ENCODE results near the gene MCC.

The MCC gene

GRCh38 chr5:113223831-113224604, 264.2 kb downstream of the MCC start:
- TF ChIP-seq ZBTB48 (tag by site-specific recombination; IDR thresholded peaks at IDR 0.05) (no peak), ZNF292 (tag by site-specific recombination; IDR thresholded peaks at IDR 0.05; ENCODE audit: borderline replicate concordance, low read depth) (no peak), ZBTB17 (tag by site-specific recombination; IDR thresholded peaks at IDR 0.05) (no peak), ZNF114 (tag by site-specific recombination; IDR thresholded peaks at IDR 0.05) (no peak), REPIN1 (tag by site-specific recombination; IDR thresholded peaks at IDR 0.05; ENCODE audit: low read depth) (no peak), RBAK (tag by site-specific recombination; IDR thresholded peaks at IDR 0.05) (no peak)
- H3K9me3 ChIP-seq (ENCODE audit: control insufficient read depth, insufficient read depth, low read depth, low read length): no peaks in the 10 kb centered on the region
- H3K27ac ChIP-seq (ENCODE audit: extremely low read depth, low read depth, low read length): no peak overlapping the region
- H3K36me3 ChIP-seq (ENCODE audit: control insufficient read depth in 2 of 2, insufficient read depth in 1 of 2, low read length in 2 of 2): no peaks in the 10 kb centered on the region
- CTCF ChIA-PET: interaction anchor here (1.0 kb wide), 1 partner anchor 287 kb away, joined by 4 read pairs; no protein-coding TSS in a partner anchor
- POLR2A ChIA-PET: no interaction called here
- peaks cover 4% of the 10 kb centered on the region for H3K4me1 ChIP-seq (ENCODE audit: control insufficient read depth, insufficient read depth, low read length)
- no peak overlapping the region for H3K4me3 ChIP-seq (ENCODE audit: low read depth, low read length)

- no peak for TF ChIP-seq ZNF221 (tag by site-specific recombination; IDR thresholded peaks at IDR 0.05; ENCODE audit: borderline replicate concordance)
- no peak for TF ChIP-seq SP2 (tag by site-specific recombination; IDR thresholded peaks at IDR 0.05)
- TF ChIP-seq ZNF157 (tag by site-specific recombination; IDR thresholded peaks at IDR 0.05): no peak
- no peak for TF ChIP-seq GLI2 (tag by site-specific recombination; IDR thresholded peaks at IDR 0.05; ENCODE audit: borderline replicate concordance, low read depth)
- no peak for TF ChIP-seq ZNF416 (tag by site-specific recombination; IDR thresholded peaks at IDR 0.05)
- TF ChIP-seq TCF7L2 (IDR thresholded peaks at IDR 0.05; ENCODE audit: borderline replicate concordance, low read depth, low read length): no peak
- Histone ChIP-seq H3K4me1 (ENCODE audit: control insufficient read depth, insufficient read depth, low read length) (peaks cover 11% of the 10 kb centered on the region), H3K9me3 (ENCODE audit: control insufficient read depth, insufficient read depth, low read depth, low read length) (no peaks in the 10 kb centered on the region), H3K36me3 (ENCODE audit: control insufficient read depth in 2 of 2, insufficient read depth in 1 of 2, low read length in 2 of 2) (no peaks in the 10 kb centered on the region), H3K4me3 (ENCODE audit: low read depth, low read length) (no peak overlapping the region), H3K27ac (ENCODE audit: extremely low read depth, low read depth, low read length) (no peak overlapping the region)
- CTCF ChIA-PET: interaction anchor here (0.6 kb wide), 1 partner anchor 24 kb away, joined by 3 read pairs; no protein-coding TSS in a partner anchor
- POLR2A ChIA-PET: no interaction called here
Observed at GRCh38 chr5:113223315-113223714, 264.9 kb downstream of the MCC start.

DNA sequence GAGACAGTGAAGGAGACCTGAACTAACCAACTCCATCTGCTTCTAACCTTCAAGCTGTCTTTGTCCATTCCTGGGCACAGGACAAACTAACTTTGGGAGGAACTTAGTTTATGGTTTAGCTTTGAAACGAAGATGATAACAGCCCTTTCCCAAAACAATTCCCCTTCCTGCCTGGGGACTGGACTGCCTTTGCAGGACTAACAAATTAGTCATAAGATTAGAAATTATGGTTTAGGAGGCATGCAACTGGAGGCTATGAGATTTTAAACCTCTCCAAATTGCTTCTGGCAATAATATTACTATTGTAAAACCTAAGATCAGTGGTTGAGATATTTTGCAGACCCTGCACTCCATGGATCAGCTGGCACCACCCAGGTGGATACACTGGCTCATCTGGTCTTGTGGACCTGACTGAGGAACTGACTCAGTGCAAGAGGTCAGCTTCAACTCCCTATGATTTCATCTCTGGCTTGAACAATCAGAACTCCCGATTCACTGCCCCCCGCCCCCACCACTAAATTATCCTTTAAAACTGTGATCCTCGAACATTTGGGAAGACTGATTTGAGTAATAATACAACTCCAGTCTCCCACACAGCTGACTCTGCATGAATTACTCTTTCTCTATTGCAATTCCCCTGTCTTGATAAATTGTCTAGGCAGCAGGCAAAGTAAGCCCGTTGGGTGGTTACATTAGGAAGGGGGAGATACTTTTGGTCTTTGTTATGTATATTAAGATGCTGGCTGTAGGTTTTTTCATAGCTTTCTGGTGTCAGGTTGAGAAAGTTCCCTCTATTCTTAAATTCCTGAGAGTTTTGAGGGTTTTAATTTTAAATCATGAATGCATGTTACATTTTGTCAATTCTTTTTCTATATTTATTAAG, 266.7 kb downstream of the MCC start:
- H3K27ac ChIP-seq (ENCODE audit: extremely low read depth, low read depth, low read length): no peak overlapping the region
- CTCF ChIA-PET: interaction anchor here (0.7 kb wide), 1 partner anchor 788 kb away, joined by 3 read pairs; no protein-coding TSS in a partner anchor

More for the DNA sequence above, 266.7 kb downstream of the MCC start:
- H3K4me1 ChIP-seq (ENCODE audit: control insufficient read depth, insufficient read depth, low read length): peaks cover 19% of the 10 kb centered on the region
- POLR2A ChIA-PET: no interaction called here
- TF ChIP-seq ZNF791 (tag by site-specific recombination; IDR thresholded peaks at IDR 0.05) (no peak), SETDB1 (IDR thresholded peaks at IDR 0.05; ENCODE audit: insufficient read length, low read length) (peak; percentile 57)
- TF ChIP-seq, protein P1, sequence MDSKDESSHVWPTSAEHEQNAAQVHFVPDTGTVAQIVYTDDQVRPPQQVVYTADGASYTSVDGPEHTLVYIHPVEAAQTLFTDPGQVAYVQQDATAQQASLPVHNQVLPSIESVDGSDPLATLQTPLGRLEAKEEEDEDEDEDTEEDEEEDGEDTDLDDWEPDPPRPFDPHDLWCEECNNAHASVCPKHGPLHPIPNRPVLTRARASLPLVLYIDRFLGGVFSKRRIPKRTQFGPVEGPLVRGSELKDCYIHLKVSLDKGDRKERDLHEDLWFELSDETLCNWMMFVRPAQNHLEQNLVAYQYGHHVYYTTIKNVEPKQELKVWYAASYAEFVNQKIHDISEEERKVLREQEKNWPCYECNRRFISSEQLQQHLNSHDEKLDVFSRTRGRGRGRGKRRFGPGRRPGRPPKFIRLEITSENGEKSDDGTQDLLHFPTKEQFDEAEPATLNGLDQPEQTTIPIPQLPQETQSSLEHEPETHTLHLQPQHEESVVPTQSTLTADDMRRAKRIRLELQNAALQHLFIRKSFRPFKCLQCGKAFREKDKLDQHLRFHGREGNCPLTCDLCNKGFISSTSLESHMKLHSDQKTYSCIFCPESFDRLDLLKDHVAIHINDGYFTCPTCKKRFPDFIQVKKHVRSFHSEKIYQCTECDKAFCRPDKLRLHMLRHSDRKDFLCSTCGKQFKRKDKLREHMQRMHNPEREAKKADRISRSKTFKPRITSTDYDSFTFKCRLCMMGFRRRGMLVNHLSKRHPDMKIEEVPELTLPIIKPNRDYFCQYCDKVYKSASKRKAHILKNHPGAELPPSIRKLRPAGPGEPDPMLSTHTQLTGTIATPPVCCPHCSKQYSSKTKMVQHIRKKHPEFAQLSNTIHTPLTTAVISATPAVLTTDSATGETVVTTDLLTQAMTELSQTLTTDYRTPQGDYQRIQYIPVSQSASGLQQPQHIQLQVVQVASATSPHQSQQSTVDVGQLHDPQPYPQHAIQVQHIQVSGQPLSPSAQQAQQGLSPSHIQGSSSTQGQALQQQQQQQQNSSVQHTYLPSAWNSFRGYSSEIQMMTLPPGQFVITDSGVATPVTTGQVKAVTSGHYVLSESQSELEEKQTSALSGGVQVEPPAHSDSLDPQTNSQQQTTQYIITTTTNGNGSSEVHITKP (tag by site-specific recombination; IDR thresholded peaks at IDR 0.05): 0 out of 2 replicates have a peak, but pooled peaks have one; percentile 24
- no peak overlapping the region for H3K4me3 ChIP-seq (ENCODE audit: low read depth, low read length)
- no peaks in the 10 kb centered on the region for H3K9me3 ChIP-seq (ENCODE audit: control insufficient read depth, insufficient read depth, low read depth, low read length)
- no peaks in the 10 kb centered on the region for H3K36me3 ChIP-seq (ENCODE audit: control insufficient read depth in 2 of 2, insufficient read depth in 1 of 2, low read length in 2 of 2)
